ENCODE measurements around the gene KRT3. TPM values are rescaled to one million over a fixed set of nuclear protein-coding genes. Genes with fewer than 3 reads are reported as not detected.

KRT3 gene
- total RNA-seq, 1 experiment from 2014 or later: not detected

DNA sequence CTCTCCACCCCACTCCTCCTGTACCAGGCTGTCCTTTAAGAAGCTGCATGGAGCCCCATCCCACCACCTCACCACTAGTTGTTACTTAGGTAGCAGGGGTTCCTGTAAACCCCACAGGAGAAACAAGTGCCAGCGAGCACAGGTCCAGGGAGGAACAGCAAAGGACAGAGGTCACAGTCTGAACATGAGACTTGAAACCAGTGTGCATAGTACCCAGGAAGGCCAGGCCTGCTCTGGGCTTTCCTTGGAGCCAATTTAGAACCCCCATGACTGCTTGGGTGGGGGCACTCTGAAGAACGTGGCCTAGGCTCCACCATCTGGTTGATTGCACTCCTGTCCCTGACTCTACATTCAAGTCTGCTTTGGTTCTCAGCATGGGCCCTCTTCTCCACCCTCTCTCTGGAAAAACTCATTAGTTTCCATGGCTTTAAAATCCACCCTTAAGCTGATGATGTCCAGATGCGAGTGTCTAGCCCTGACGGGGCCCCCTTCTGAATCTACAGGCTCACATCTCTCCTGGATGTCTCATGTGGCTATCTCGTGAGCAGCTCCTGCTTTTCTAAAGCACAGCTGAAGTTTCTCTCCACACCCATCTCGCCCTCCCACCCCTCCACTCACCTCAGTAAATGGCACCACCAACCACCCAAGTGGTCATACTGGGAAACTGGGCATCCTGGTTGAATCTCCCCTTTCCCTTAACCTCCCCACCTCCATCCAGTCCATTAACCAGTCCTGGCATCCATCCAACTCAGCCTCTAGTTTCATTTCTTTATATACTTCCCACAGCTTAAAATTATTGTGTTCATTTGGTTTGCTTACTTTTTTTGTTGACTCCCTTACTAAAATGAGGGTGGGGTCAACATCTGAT is 8.4 kb downstream of the KRT3 start:
- no peak for DNase-seq (ENCODE audit: extremely low read depth, low read depth)

GRCh38 chr12:52784909-52785308 is 11.0 kb downstream of the KRT3 start:
- no peak for DNase-seq (ENCODE audit: extremely low read depth, low read depth)

GRCh38 chr12:52783563-52784316 is 12.2 kb downstream of the KRT3 start:
- DNase-seq (ENCODE audit: extremely low read depth, low read depth): no peak

GRCh38 chr12:52782502-52782901 is 13.4 kb downstream of the KRT3 start:
- no peak for DNase-seq (ENCODE audit: extremely low read depth, low read depth)

GRCh38 chr12:52781399-52782082 is 14.4 kb downstream of the KRT3 start:
- no peak for DNase-seq (ENCODE audit: extremely low read depth, low read depth)

DNA sequence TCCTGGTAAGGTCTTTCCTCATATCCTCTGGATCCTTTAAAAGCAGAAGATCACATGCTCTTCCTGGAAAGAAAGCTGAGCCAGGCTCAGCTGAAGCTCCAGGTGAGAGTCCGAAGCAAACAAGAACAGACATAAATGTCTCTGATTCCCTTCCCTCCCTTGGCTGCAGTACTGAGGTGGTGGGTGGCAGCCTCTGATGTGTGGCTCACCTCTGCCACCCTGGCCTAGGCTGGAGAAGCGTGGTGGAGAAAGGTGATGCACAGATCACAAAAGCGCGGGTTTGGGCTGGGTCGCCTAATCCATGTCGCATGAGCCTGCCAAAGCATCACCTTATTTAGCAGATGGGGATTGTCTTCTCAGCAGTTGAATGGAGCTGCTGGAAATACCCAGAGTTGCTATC is 16.0 kb downstream of the KRT3 start:
- DNase-seq (ENCODE audit: extremely low read depth, low read depth): no peak

GRCh38 chr12:52778833-52779232 is 17.1 kb downstream of the KRT3 start:
- no peak for DNase-seq (ENCODE audit: extremely low read depth, low read depth)

DNA sequence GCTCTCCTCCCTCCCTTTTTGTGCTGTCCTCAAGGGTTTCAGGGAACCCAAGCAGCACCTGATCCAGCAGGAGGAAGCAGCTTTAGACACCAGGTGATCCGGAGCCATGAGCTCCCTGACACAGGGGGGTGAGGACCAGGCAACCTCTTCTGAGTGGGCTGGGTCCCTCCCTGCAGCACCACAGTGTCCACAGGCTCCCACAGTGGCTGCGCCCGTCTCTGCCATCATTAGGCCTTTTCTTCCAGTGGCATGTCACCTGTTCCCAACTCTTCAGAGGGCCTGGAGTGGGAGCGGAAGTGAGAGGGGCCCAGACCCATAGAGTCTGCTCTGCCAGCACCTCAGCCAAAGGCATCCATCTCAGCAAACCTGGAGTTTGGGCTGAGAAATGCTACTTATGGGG is 18.4 kb downstream of the KRT3 start:
- DNase-seq (ENCODE audit: extremely low read depth, low read depth): no peak

- DNase-seq (ENCODE audit: extremely low read depth, low read depth): no peak
Observed at GRCh38 chr12:52776913-52777395, 19.0 kb downstream of the KRT3 start, which contains the start of gene KRT76. KRT76 (minus strand) TSS chr12:52777345; CDS start chr12:52777291, 54 bp downstream.

GRCh38 chr12:52776435-52776834 is 19.5 kb downstream of the KRT3 start:
- no peak for DNase-seq (ENCODE audit: extremely low read depth, low read depth)

GRCh38 chr12:52774629-52775250 is 21.2 kb downstream of the KRT3 start:
- no peak for DNase-seq (ENCODE audit: extremely low read depth, low read depth)

DNA sequence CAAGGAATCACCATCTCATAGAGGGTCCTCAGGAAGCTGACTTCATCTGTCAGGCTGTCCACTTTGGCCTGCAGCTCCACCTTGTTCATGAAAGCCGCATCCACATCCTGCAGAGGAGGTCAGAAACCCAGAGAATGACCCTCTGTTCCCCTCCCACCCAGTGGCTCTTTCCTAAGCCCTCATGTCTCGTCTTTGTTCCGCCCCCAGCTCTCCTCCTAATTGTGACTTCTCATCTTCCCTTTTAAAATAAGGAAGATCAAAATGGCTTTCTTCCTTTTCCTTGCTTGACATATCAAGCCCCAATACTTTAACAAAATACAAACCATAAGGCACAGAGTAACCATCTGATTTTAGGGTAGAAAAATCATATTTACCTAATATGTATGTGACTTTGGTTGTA is 23.1 kb downstream of the KRT3 start:
- no peak for DNase-seq (ENCODE audit: extremely low read depth, low read depth)

- DNase-seq (ENCODE audit: extremely low read depth, low read depth): no peak
Observed at GRCh38 chr12:52772188-52772587, 23.7 kb downstream of the KRT3 start.

- no peak for DNase-seq (ENCODE audit: extremely low read depth, low read depth)
Observed at GRCh38 chr12:52771505-52771904, 24.4 kb downstream of the KRT3 start.

GRCh38 chr12:52771088-52771487 is 24.8 kb downstream of the KRT3 start:
- no peak for DNase-seq (ENCODE audit: extremely low read depth, low read depth)

DNA sequence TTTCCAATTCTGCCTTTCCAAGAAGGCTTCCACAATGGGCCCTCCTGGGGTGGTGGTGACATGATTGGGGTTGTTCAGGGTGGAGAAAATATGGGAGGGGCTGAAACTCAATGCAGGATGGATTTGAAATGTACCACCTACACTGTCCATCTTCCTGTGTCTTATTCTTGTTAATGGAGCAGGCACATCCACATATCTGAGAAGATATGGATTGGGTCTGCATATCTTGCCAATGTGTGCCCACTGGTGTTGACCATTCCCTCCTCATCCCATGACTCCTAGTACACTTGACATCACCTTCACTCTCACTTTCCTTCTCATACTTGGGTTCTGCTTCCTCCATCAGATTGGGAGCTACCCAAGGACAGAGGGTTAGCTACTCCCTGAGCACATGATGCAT is 26.0 kb downstream of the KRT3 start:
- DNase-seq (ENCODE audit: extremely low read depth, low read depth): no peak

GRCh38 chr12:52769354-52769753 is 26.6 kb downstream of the KRT3 start:
- DNase-seq (ENCODE audit: extremely low read depth, low read depth): no peak

DNA sequence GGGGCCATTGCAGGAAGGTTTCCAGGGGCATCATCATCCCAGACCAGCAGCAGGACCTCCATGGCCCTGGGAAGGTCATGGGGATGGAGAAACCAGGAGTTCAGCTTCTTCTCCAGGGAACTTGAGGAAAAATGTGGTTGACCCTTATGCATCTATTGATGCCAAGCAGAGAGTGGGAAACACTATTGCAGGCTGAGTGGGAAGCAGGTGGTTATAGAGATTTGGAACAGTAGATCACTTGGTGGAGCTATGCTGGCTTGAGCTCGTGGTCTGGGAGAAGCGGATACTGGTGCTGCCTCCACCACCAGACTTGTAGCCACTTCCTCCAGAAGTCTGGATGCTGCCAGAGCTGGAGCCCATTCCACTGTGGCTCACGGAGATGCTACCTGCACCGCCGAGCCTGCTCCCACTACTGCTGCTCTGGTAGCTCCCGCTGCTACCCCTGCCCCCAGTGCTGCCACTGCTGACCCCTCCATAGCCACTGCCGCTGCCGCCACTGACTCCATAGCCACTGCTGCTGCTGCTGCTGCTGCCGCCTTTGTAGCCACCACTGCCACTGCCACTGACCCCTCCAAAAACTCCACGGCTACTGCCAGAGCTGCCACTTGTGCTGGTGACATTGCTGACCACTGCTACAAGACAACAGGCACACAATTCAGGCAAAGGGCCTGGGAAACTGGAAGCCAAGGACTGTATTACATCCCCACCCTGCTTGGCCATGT is 27.3 kb downstream of the KRT3 start:
- no peak for DNase-seq (ENCODE audit: extremely low read depth, low read depth)

DNA sequence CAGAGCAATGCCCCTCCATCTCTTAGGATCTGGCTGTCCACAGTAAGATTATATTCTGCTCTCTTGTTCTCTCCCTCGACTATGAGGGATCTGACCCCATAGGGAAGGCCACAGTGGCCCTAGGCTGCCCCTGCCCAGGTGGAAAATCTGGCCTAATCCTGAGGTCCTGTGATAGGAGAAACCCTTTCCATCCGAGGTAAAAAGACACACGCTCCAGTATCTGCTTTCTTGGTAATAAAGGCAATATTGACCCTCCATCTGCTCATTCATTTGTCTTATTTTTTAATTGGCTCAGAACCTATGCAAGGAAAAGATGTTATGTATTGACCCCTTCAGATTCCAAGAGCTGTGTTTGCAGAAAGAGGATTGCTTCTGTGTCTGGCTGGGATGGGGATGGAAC is 28.5 kb downstream of the KRT3 start:
- DNase-seq (ENCODE audit: extremely low read depth, low read depth): no peak

DNA sequence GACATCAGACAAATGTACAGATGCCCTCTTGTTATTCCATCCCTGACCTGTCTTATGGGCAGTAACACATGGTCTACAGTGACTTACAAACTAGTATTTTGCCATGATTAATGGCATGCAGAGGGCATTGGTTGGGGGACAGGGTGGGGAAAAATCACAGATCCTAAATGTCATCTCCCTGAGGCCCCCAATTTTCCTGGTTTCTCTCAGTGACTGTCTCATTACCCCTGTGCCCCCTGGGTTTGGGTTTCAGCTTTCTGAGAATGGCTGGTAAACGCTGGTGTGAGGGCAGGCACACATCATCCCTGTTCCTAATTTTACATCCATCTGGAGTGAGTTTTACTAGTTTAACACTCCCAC is 28.9 kb downstream of the KRT3 start:
- DNase-seq (ENCODE audit: extremely low read depth, low read depth): no peak
